NCI-H69 (cell line): ENCODE results near the gene TPCN2.
"Not testable (repeated sequence)": the region's sequence is repeated elsewhere in the genome, so short reads cannot be mapped to it uniquely, and the experiment has no call there.

Experiments used
- DNase-seq: peaks from one replicate; lab custom pipeline; 2025; lab: John Stamatoyannopoulos, UW

Gene TPCN2

GRCh38 chr11:69048694-69049489 is at the start of gene TPCN2:
TSS of gene TPCN2 (plus strand) at chr11:69048932. CDS start at chr11:69048998, 66 bp downstream.
- peak; percentile 98 for DNase-seq

- no peak for DNase-seq
Observed at GRCh38 chr11:68999093-68999747, 49.5 kb upstream of the TPCN2 start.

- not testable (repeated sequence) for DNase-seq
Observed at GRCh38 chr11:68999748-69000355, 48.9 kb upstream of the TPCN2 start.

GRCh38 chr11:69000391-69000790 is 48.3 kb upstream of the TPCN2 start:
- no peak for DNase-seq

- DNase-seq = no peak
Observed at GRCh38 chr11:69000831-69001242, 47.9 kb upstream of the TPCN2 start.

- DNase-seq = no peak
Observed at GRCh38 chr11:69001243-69002081, 47.3 kb upstream of the TPCN2 start.

GRCh38 chr11:69002110-69002569 is 46.6 kb upstream of the TPCN2 start:
- no peak for DNase-seq

- DNase-seq = no peak
Observed at GRCh38 chr11:69002570-69003231, 46.0 kb upstream of the TPCN2 start.

- DNase-seq = no peak
Observed at GRCh38 chr11:69003301-69003865, 45.3 kb upstream of the TPCN2 start.

GRCh38 chr11:69003866-69004367 is 44.8 kb upstream of the TPCN2 start:
- no peak for DNase-seq

GRCh38 chr11:69004411-69005182 is 44.1 kb upstream of the TPCN2 start:
- DNase-seq = no peak

GRCh38 chr11:69005183-69005630 is 43.5 kb upstream of the TPCN2 start:
- DNase-seq = no peak

- no peak for DNase-seq
Observed at GRCh38 chr11:69005631-69006368, 42.9 kb upstream of the TPCN2 start.

- DNase-seq = no peak
Observed at GRCh38 chr11:69006816-69007215, 41.9 kb upstream of the TPCN2 start.

GRCh38 chr11:69007975-69008381 is 40.8 kb upstream of the TPCN2 start:
- DNase-seq = no peak

- no peak for DNase-seq
Observed at GRCh38 chr11:69008737-69009440, 39.8 kb upstream of the TPCN2 start.

GRCh38 chr11:69009441-69010211 is 39.1 kb upstream of the TPCN2 start:
- peak; percentile 17 for DNase-seq

GRCh38 chr11:69010361-69010891 is 38.3 kb upstream of the TPCN2 start:
- DNase-seq = peak; percentile 19
